HG02981 (cell line): ENCODE results near the gene KCNJ11.

Experiments
- ATAC-seq: cut with Tn5 transposase; IDR thresholded peaks from one replicate; pipeline ENCODE4 v1.9.1; 2021; ENCODE audit warnings: mild to moderate bottlenecking, moderate library complexity; ENCODE audit not compliant: unreplicated experiment

The KCNJ11 gene

GRCh38 chr11:17369094-17369493, 19.4 kb downstream of the KCNJ11 start:
- no peak for ATAC-seq

GRCh38 chr11:17368551-17368950, 19.9 kb downstream of the KCNJ11 start:
- ATAC-seq, result no peak

- no peak for ATAC-seq
Measured at GRCh38 chr11:17366495-17366894, 22.0 kb downstream of the KCNJ11 start.

- ATAC-seq, result peak; percentile 46
Measured at GRCh38 chr11:17354601-17354991, 33.9 kb downstream of the KCNJ11 start.

GRCh38 chr11:17353821-17354600, 34.4 kb downstream of the KCNJ11 start:
- no peak for ATAC-seq

- ATAC-seq, result no peak
Measured at GRCh38 chr11:17352950-17353820, 35.3 kb downstream of the KCNJ11 start.

- no peak for ATAC-seq
Measured at GRCh38 chr11:17351510-17352176, 36.8 kb downstream of the KCNJ11 start, which contains the start of gene NCR3LG1. Gene NCR3LG1, plus strand, starts transcription at chr11:17351800. Its CDS starts 170 bp downstream, at chr11:17351970.

- no peak for ATAC-seq
Measured at GRCh38 chr11:17351172-17351509, 37.3 kb downstream of the KCNJ11 start.

- ATAC-seq, result no peak
Measured at GRCh38 chr11:17350455-17351171, 37.8 kb downstream of the KCNJ11 start.

GRCh38 chr11:17347676-17348075, 40.8 kb downstream of the KCNJ11 start:
- ATAC-seq, result no peak

GRCh38 chr11:17343907-17344306, 44.6 kb downstream of the KCNJ11 start:
- ATAC-seq, result no peak

GRCh38 chr11:17343257-17343656, 45.2 kb downstream of the KCNJ11 start:
- ATAC-seq, result no peak
